ENCODE measurements around the gene CPOX. TPM values are rescaled to one million over a fixed set of nuclear protein-coding genes. Genes with fewer than 3 reads are reported as not detected.
A peak's percentile ranks its signal among the peaks of the same experiment; 100 is the strongest.

CPOX gene
- total RNA-seq, 2 donors from 2014 or later = 39.4 to 47.0 TPM

DNA sequence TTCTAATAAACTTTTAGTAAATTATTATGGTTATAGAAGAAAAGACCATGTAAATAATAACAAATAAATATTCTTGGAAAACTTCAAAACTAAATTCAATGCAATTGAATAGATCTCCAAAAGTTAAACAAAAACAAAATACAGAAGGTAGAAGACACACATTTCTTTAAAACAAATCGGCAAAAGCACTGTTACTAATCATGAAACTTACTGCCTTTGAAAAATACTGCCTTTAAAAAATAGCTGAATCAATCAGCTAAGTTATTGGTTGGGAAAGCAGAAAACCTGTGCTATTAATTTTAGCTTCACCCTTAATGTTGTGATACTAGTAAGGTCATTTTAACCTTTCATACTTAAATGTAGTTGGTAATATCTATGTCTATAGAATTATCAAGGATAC lies 58.7 kb downstream of the CPOX start:
- Mint-ChIP-seq H3K9me3 (no peaks in the 10 kb centered on the region), H3K27ac (no peak overlapping the region), H3K36me3 (peaks cover 5 to 13% of the 10 kb centered on the region in 2 donors)
- DNase-seq (ENCODE audit: low spot score in 2 of 2) = no peak
- no peak for ATAC-seq

- H3K36me3 Mint-ChIP-seq = peaks cover 5 to 13% of the 10 kb centered on the region in 2 donors
Observed at GRCh38 chr3:98534168-98534567, 59.2 kb downstream of the CPOX start.

GRCh38 chr3:98532709-98533571 lies 60.5 kb downstream of the CPOX start:
- no peak for DNase-seq (ENCODE audit: low spot score in 2 of 2)
- ATAC-seq = no peak
- Mint-ChIP-seq H3K9me3 (no peaks in the 10 kb centered on the region), H3K27ac (peak overlapping the region in 1 of 2 donors; percentile 47), H3K36me3 (peaks cover 5 to 13% of the 10 kb centered on the region in 2 donors)

More at GRCh38 chr3:98534168-98534567, 59.2 kb downstream of the CPOX start:
- no peaks in the 10 kb centered on the region for H3K9me3 Mint-ChIP-seq
- ATAC-seq (no peak), DNase-seq (ENCODE audit: low spot score in 2 of 2) (no peak)
- H3K27ac Mint-ChIP-seq = peak overlapping the region in 1 of 2 donors; percentile 65

GRCh38 chr3:98532275-98532637 lies 61.2 kb downstream of the CPOX start:
- DNase-seq (ENCODE audit: low spot score in 2 of 2) (no peak), ATAC-seq (no peak)
- no peak overlapping the region for H3K27ac Mint-ChIP-seq
- peaks cover 5 to 13% of the 10 kb centered on the region in 2 donors for H3K36me3 Mint-ChIP-seq
- H3K9me3 Mint-ChIP-seq = no peaks in the 10 kb centered on the region

- DNase-seq (ENCODE audit: low spot score in 2 of 2) (no peak), ATAC-seq (no peak)
- H3K36me3 Mint-ChIP-seq = peaks cover 5 to 13% of the 10 kb centered on the region in 2 donors
- H3K27ac Mint-ChIP-seq = peak within 1 kb of the TSS in 1 of 2 donors; percentile 47
- no peaks in the 10 kb centered on the region for H3K9me3 Mint-ChIP-seq
Observed at GRCh38 chr3:98531622-98532274, 61.7 kb downstream of the CPOX start, which contains the start of gene GPR15. Gene GPR15 (plus strand): TSS chr3:98531978. CDS start chr3:98532034, 56 bp downstream.

GRCh38 chr3:98530676-98531075 lies 62.7 kb downstream of the CPOX start:
- Mint-ChIP-seq H3K9me3 (no peaks in the 10 kb centered on the region), H3K36me3 (peaks cover 5 to 13% of the 10 kb centered on the region in 2 donors)
- no peak for ATAC-seq

GRCh38 chr3:98529856-98530459 lies 63.5 kb downstream of the CPOX start:
- Mint-ChIP-seq H3K36me3 (peaks cover 5 to 13% of the 10 kb centered on the region in 2 donors), H3K9me3 (no peaks in the 10 kb centered on the region), H3K27ac (no peak overlapping the region)
- DNase-seq (ENCODE audit: low spot score in 2 of 2) (no peak), ATAC-seq (peak in 1 of 2 donors; percentile 54)

More at GRCh38 chr3:98530676-98531075, 62.7 kb downstream of the CPOX start:
- no peak overlapping the region for H3K27ac Mint-ChIP-seq
- no peak for DNase-seq (ENCODE audit: low spot score in 2 of 2)

Other genes starting within 250 kb of the CPOX start
- gene OR5K4, start 239.8 kb downstream of the CPOX start, total RNA-seq = not detected
- not detected for gene OR5K3, start 202.9 kb downstream of the CPOX start, total RNA-seq
- gene OR5K1, start 130.4 kb downstream of the CPOX start, total RNA-seq = not detected
- not detected for gene OR5K2, start 95.9 kb downstream of the CPOX start, total RNA-seq
- gene CLDND1, start 70.7 kb downstream of the CPOX start, total RNA-seq = 100 to 1,000 TPM; 161 to 559 TPM
- 1 to 10 TPM in 1 of 2 donors, under 1 TPM in 1; 0.91 to 1.5 TPM for gene GPR15, start 61.6 kb downstream of the CPOX start, total RNA-seq
- gene ST3GAL6, start 169.7 kb upstream of the CPOX start, total RNA-seq = under 1 TPM; 0.64 to 0.88 TPM